OCI-LY1 (cell line): ENCODE data around the gene KCNA2.

Experiments used
- H2AFZ ChIP-seq: fragments of 200-600 bp; sonication (generic), shearing (Covaris generic); 2 replicates; pipeline ENCODE4 v1.6.0; 2014; ENCODE audit warnings: antibody characterized with exemption, mild to moderate bottlenecking, low read length
- H3F3A ChIP-seq: fragments of 200-600 bp; sonication (generic), shearing (Covaris generic); 2 replicates; pipeline ENCODE4 v1.6.0; 2014; ENCODE audit warnings: mild to moderate bottlenecking, antibody characterized with exemption, low read length, moderate library complexity; ENCODE audit not compliant: insufficient read depth
- H3K27ac ChIP-seq: fragments of 200-600 bp; sonication (generic); 2 replicates; pipeline ENCODE4 v1.5.1; 2014; ENCODE audit warnings: low read length, mixed run types, mild to moderate bottlenecking, low read depth; ENCODE audit not compliant: poor library complexity, severe bottlenecking
- H3K27me3 ChIP-seq: fragments of 200-600 bp; sonication (generic); 2 replicates; pipeline ENCODE4 v1.6.0; 2014; ENCODE audit warnings: antibody characterized with exemption, mild to moderate bottlenecking, low read length, moderate library complexity; ENCODE audit not compliant: insufficient read depth
- H3K36me3 ChIP-seq: fragments of 200-600 bp; sonication (generic); 2 replicates; pipeline ENCODE4 v1.6.1; 2014; ENCODE audit warnings: mild to moderate bottlenecking, antibody characterized with exemption, low read length, moderate library complexity, mixed read lengths; ENCODE audit not compliant: insufficient read depth
- H3K4me1 ChIP-seq: fragments of 200-600 bp; sonication (generic); 2 replicates; pipeline ENCODE4 v1.5.1; 2014; ENCODE audit warnings: mild to moderate bottlenecking, low read length, moderate library complexity; ENCODE audit not compliant: insufficient read depth, severe bottlenecking
- H3K4me2 ChIP-seq: fragments of 200-600 bp; sonication (generic), shearing (Covaris generic); 2 replicates; pipeline ENCODE4 v1.6.1; 2014; ENCODE audit warnings: low read length
- H3K4me3 ChIP-seq: fragments of 200-600 bp; sonication (generic); 2 replicates; pipeline ENCODE4 v1.5.1; 2014; ENCODE audit warnings: low read length, low read depth, mild to moderate bottlenecking, mixed read lengths; ENCODE audit not compliant: poor library complexity, severe bottlenecking
- H3K79me2 ChIP-seq: fragments of 200-600 bp; shearing (Covaris generic); 2 replicates; pipeline ENCODE4 v1.6.1; 2016; ENCODE audit warnings: mixed run types, low read length, mixed read lengths; ENCODE audit not compliant: insufficient read depth
- H3K9ac ChIP-seq: fragments of 200-600 bp; sonication (generic), shearing (Covaris generic); 2 replicates; pipeline ENCODE4 v1.6.1; 2014; ENCODE audit warnings: mild to moderate bottlenecking, low read length, mixed read lengths
- H3K9me2 ChIP-seq: fragments of 200-600 bp; sonication (generic), shearing (Covaris generic); 2 replicates; pipeline ENCODE4 v1.6.1; 2014; ENCODE audit warnings: low read depth, mild to moderate bottlenecking, low read length, mixed read lengths
- H3K9me3 ChIP-seq: fragments of 200-600 bp; shearing (Covaris generic); 2 replicates; pipeline ENCODE4 v1.6.1; 2014; ENCODE audit warnings: low read length, mixed read lengths
- H4K20me1 ChIP-seq: fragments of 200-600 bp; sonication (generic), shearing (Covaris generic); 2 replicates; pipeline ENCODE4 v1.6.0; 2016; ENCODE audit warnings: mild to moderate bottlenecking, low read length; ENCODE audit not compliant: insufficient read depth
- EZH2 ChIP-seq: fragments of 200-600 bp; sonication (generic), shearing (Covaris generic); IDR thresholded peaks from 2 replicates; pipeline ENCODE4 v1.8.0; 2017; ENCODE audit warnings: borderline replicate concordance, mixed run types, mild to moderate bottlenecking, antibody characterized with exemption, low read length, moderate library complexity, mixed read lengths
- TF ChIP-seq, protein P1 (sequence below): fragments of 200-600 bp; sonication (generic), shearing (Covaris generic); IDR thresholded peaks from 2 replicates; pipeline ENCODE4 v1.5.1; 2017; ENCODE audit warnings: mild to moderate bottlenecking, antibody characterized with exemption, low read length, moderate library complexity, mixed read lengths

KCNA2 gene

DNA sequence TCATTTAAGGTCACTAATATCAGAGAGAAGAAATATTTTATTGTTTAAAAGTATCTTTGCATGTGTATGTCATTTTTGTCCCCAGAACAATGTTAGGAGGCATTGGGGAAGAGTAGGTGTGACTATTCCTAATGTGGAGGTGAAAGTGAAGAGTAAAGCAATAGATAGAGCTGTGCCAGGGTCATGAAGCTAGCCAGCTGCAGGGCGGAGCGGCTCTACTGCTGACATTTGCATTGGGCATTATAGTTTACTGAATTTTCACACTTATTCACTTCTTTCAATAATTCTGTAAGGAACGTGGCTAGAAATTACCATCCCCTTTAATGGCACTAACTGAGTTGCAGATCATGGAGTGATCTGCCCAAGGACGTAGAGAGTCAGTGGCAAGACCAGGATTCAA, 35.3 kb downstream of the KCNA2 start:
- H3K4me2 ChIP-seq: no peak overlapping the region
- no peak overlapping the region for H3K4me3 ChIP-seq
- H3F3A ChIP-seq: no peaks in the 10 kb centered on the region
- H3K36me3 ChIP-seq: no peaks in the 10 kb centered on the region
- no peaks in the 10 kb centered on the region for H3K9me2 ChIP-seq
- no peaks in the 10 kb centered on the region for H3K79me2 ChIP-seq
- TF ChIP-seq, protein P1, sequence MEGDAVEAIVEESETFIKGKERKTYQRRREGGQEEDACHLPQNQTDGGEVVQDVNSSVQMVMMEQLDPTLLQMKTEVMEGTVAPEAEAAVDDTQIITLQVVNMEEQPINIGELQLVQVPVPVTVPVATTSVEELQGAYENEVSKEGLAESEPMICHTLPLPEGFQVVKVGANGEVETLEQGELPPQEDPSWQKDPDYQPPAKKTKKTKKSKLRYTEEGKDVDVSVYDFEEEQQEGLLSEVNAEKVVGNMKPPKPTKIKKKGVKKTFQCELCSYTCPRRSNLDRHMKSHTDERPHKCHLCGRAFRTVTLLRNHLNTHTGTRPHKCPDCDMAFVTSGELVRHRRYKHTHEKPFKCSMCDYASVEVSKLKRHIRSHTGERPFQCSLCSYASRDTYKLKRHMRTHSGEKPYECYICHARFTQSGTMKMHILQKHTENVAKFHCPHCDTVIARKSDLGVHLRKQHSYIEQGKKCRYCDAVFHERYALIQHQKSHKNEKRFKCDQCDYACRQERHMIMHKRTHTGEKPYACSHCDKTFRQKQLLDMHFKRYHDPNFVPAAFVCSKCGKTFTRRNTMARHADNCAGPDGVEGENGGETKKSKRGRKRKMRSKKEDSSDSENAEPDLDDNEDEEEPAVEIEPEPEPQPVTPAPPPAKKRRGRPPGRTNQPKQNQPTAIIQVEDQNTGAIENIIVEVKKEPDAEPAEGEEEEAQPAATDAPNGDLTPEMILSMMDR: no peak
- TF ChIP-seq EZH2: no peak
- H3K27me3 ChIP-seq: no peaks in the 10 kb centered on the region
- H3K9ac ChIP-seq: no peak overlapping the region
- H3K9me3 ChIP-seq: no peaks in the 10 kb centered on the region
- no peaks in the 10 kb centered on the region for H3K4me1 ChIP-seq
- no peaks in the 10 kb centered on the region for H4K20me1 ChIP-seq
- H2AFZ ChIP-seq: no peak overlapping the region
- no peak overlapping the region for H3K27ac ChIP-seq

DNA sequence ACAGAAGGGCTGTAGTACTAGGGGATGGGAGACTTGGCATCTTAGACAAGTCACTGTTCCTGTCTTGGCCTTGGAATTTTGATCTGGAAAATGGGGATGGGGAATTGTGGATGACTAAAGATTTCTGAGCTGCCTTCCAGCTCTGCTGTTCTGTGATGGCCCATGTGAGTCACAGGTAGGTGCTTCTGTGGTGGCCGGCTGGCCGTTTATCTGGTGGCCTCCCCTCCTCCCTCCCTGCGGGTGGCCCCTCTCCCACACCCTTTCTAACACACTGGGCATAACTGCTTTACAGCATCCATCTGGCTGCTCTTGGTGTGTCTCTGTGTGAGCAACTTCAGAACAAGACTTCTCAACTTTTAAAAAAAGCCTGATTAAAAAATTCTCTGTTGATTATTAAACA, 35.9 kb downstream of the KCNA2 start:
- H4K20me1 ChIP-seq: no peaks in the 10 kb centered on the region
- H3K27me3 ChIP-seq: no peaks in the 10 kb centered on the region
- no peak overlapping the region for H3K4me2 ChIP-seq
- H3K9me3 ChIP-seq: no peaks in the 10 kb centered on the region
- no peak overlapping the region for H3K4me3 ChIP-seq
- no peak overlapping the region for H2AFZ ChIP-seq
- H3K9ac ChIP-seq: no peak overlapping the region
- no peaks in the 10 kb centered on the region for H3K36me3 ChIP-seq
- no peaks in the 10 kb centered on the region for H3F3A ChIP-seq
- no peaks in the 10 kb centered on the region for H3K4me1 ChIP-seq
- H3K9me2 ChIP-seq: no peaks in the 10 kb centered on the region
- TF ChIP-seq, protein P1: no peak
- no peak for TF ChIP-seq EZH2
- H3K79me2 ChIP-seq: no peaks in the 10 kb centered on the region
- no peak overlapping the region for H3K27ac ChIP-seq

DNA sequence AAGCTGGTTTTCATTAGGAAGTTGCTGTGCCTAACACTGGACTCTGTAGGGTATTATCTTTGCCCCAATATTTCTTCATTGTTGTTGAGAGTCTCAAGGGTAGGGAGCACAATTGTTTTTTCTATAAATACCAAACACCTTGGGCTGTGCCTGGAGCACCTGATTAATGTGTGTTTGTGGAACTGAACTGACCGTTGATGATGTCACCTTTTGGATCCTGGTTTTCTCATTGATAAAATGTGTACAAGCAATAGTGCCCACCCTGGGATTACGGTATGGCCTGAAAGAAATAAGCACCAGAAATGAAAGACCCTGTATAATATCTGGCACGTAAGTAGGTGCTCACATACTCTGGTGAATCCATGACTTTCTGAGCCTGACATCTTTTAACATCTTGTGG, 39.3 kb downstream of the KCNA2 start:
- Histone ChIP-seq H3K4me3 (no peak overlapping the region), H3K9me2 (no peaks in the 10 kb centered on the region), H3K36me3 (no peaks in the 10 kb centered on the region), H3K27me3 (no peaks in the 10 kb centered on the region), H3F3A (no peaks in the 10 kb centered on the region), H4K20me1 (no peaks in the 10 kb centered on the region), H3K9me3 (no peaks in the 10 kb centered on the region), H3K27ac (no peak overlapping the region), H3K4me2 (no peak overlapping the region), H3K79me2 (no peaks in the 10 kb centered on the region), H2AFZ (no peak overlapping the region), H3K4me1 (no peaks in the 10 kb centered on the region), H3K9ac (no peak overlapping the region)
- TF ChIP-seq, protein P1: no peak
- no peak for TF ChIP-seq EZH2
